HG02623 (cell line): Measurements from ENCODE around the gene N4BP2L1.

Experiments used
- ATAC-seq: cut with Tn5 transposase; IDR thresholded peaks from one replicate; pipeline ENCODE4 v1.9.1; 2021; ENCODE audit warnings: moderate library complexity; ENCODE audit not compliant: unreplicated experiment

N4BP2L1 gene

GRCh38 chr13:32427852-32428580 is at the start of gene N4BP2L1:
N4BP2L1 (minus strand) TSS chr13:32428130; CDS start chr13:32428082, 48 bp downstream.
- ATAC-seq: peak; percentile 61

GRCh38 chr13:32476892-32477291 is 49.0 kb upstream of the N4BP2L1 start:
- ATAC-seq: no peak

- ATAC-seq: no peak
These were observed 48.2 kb upstream of the N4BP2L1 start for GRCh38 chr13:32476021-32476731.

GRCh38 chr13:32474999-32475792 is 47.3 kb upstream of the N4BP2L1 start:
- no peak for ATAC-seq

GRCh38 chr13:32473650-32474049 is 45.7 kb upstream of the N4BP2L1 start:
- ATAC-seq: no peak

GRCh38 chr13:32472194-32472621 is 44.3 kb upstream of the N4BP2L1 start:
- peak; percentile 79 for ATAC-seq

GRCh38 chr13:32471187-32471922 is 43.4 kb upstream of the N4BP2L1 start:
- no peak for ATAC-seq

GRCh38 chr13:32468502-32469142 is 40.7 kb upstream of the N4BP2L1 start:
- ATAC-seq: no peak

GRCh38 chr13:32456591-32456990 is 28.7 kb upstream of the N4BP2L1 start:
- ATAC-seq: no peak

- ATAC-seq: no peak
These were observed 27.6 kb upstream of the N4BP2L1 start for GRCh38 chr13:32455594-32455903.

- ATAC-seq: no peak
These were observed 27.1 kb upstream of the N4BP2L1 start for GRCh38 chr13:32454886-32455593.

- no peak for ATAC-seq
These were observed 26.1 kb upstream of the N4BP2L1 start for GRCh38 chr13:32453981-32454380.

GRCh38 chr13:32448972-32449371 is 21.0 kb upstream of the N4BP2L1 start:
- no peak for ATAC-seq

- no peak for ATAC-seq
These were observed 20.1 kb upstream of the N4BP2L1 start for GRCh38 chr13:32447894-32448623.

GRCh38 chr13:32446773-32447465 is 19.0 kb upstream of the N4BP2L1 start:
- no peak for ATAC-seq

- no peak for ATAC-seq
These were observed 18.3 kb upstream of the N4BP2L1 start for GRCh38 chr13:32446220-32446619.

- no peak for ATAC-seq
These were observed 17.5 kb upstream of the N4BP2L1 start for GRCh38 chr13:32445461-32445860.

- ATAC-seq: peak; percentile 63
These were observed 15.2 kb upstream of the N4BP2L1 start for GRCh38 chr13:32443111-32443510.

GRCh38 chr13:32438871-32439270 is 10.9 kb upstream of the N4BP2L1 start:
- no peak for ATAC-seq
